Transverse colon (tissue), 4 donors: ENCODE measurements around the gene FGF2. TPM values are rescaled to one million over a fixed set of nuclear protein-coding genes. Genes with fewer than 3 reads are reported as not detected.

ENCODE experiments used
- DNase-seq: peaks from one replicate; pipeline ENCODE4 v3.0.0-alpha.2; 2019
- H3K27ac ChIP-seq, 4 donors: fragments of 200-600 bp; sonication (generic); 2 replicates each; pipeline ENCODE4 v1.5.1; 2016 to 2018; ENCODE audit warnings: inconsistent platforms in 4 of 4
- H3K27me3 ChIP-seq: fragments of 200-600 bp; sonication (generic); 2 replicates; pipeline ENCODE4 v1.5.1; 2017; ENCODE audit warnings: inconsistent platforms
- H3K36me3 ChIP-seq, 4 donors: fragments of 200-600 bp; sonication (generic); 2 replicates each; pipeline ENCODE4 v1.5.1; 2017 to 2019; ENCODE audit warnings: inconsistent platforms in 4 of 4
- H3K4me1 ChIP-seq, 4 donors: fragments of 200-600 bp; sonication (generic); 2 replicates each; pipeline ENCODE4 v1.5.1; 2017 to 2020; ENCODE audit warnings: inconsistent platforms in 4 of 4
- H3K4me3 ChIP-seq, 4 donors: fragments of 200-600 bp; sonication (generic); 1 replicate in 1 of 4; 2 replicates in 3 of 4; pipeline versions ENCODE4 v1.5.1 to v1.6.1; 2017 to 2019; ENCODE audit warnings: inconsistent platforms in 4 of 4
- H3K9me3 ChIP-seq, 2 donors: fragments of 200-600 bp; sonication (generic); 2 replicates each; pipeline ENCODE4 v1.5.1; 2017 to 2019; ENCODE audit warnings: inconsistent platforms in 2 of 2
- CTCF ChIP-seq, 5 experiments: fragments of 200-600 bp in 3 of 5; fragments of 450-650 bp in 2 of 5; sonication (generic) in 3 of 5; IDR thresholded peaks; 1 replicate in 2 of 5; 2 replicates in 3 of 5; pipeline ENCODE4 v1.5.1; 2016 to 2017; ENCODE audit warnings: antibody characterized with exemption in 5 of 5, inconsistent platforms in 3 of 5, mild to moderate bottlenecking in 2 of 5, moderate library complexity in 1 of 5
- EP300 ChIP-seq: sonication (generic); formaldehyde crosslinking; IDR thresholded peaks from one replicate; pipeline ENCODE4 v1.6.1; 2017; ENCODE audit warnings: antibody characterized with exemption, low read depth
- POLR2A ChIP-seq: fragments of 450-650 bp; IDR thresholded peaks from one replicate; pipeline ENCODE4 v1.6.1; 2016; ENCODE audit warnings: antibody characterized with exemption, mild to moderate bottlenecking, moderate library complexity
- POLR2AphosphoS5 ChIP-seq, 3 donors: sonication (generic); formaldehyde crosslinking; IDR thresholded peaks; one replicate each; pipeline ENCODE4 v1.6.1; 2016; ENCODE audit warnings: antibody characterized with exemption in 3 of 3
- WGBS, 2 donors: methylation state at CpG; one replicate each; pipeline ENCODE4 v1.1.5; 2018; ENCODE audit warnings: low coverage in 1 of 2; 5-methylcytosine and 5-hydroxymethylcytosine counted together
- in situ Hi-C, 4 donors: fragments of 200-750 bp; cut with MboI; loops; one replicate each; pipeline versions ENCODE4 v1.15.0 to v1.15.1; 2017; ENCODE audit warnings: low sequenced_read_pairs in 3 of 4, low pct_ligation_motif_present in 1 of 4, low pct_unique_long_range_greater_than_20kb in 1 of 4
- intact Hi-C: fragments of 100-400 bp; cut with DNase I; formaldehyde crosslinking; loops from one replicate; pipeline ENCODE4 v1.15.1; 2023; ENCODE audit warnings: low total_unique reads
- total RNA-seq, 4 donors: library from RNA; depleted of rRNA; stranded (reverse); fragments of >200 nt; gene quantifications; one replicate each; pipeline ENCODE4 v1.1.0, GENCODE V29; 2016

The FGF2 gene
- 1 to 10 TPM; 1.9 to 8.6 (median 5.8) TPM for total RNA-seq

DNA sequence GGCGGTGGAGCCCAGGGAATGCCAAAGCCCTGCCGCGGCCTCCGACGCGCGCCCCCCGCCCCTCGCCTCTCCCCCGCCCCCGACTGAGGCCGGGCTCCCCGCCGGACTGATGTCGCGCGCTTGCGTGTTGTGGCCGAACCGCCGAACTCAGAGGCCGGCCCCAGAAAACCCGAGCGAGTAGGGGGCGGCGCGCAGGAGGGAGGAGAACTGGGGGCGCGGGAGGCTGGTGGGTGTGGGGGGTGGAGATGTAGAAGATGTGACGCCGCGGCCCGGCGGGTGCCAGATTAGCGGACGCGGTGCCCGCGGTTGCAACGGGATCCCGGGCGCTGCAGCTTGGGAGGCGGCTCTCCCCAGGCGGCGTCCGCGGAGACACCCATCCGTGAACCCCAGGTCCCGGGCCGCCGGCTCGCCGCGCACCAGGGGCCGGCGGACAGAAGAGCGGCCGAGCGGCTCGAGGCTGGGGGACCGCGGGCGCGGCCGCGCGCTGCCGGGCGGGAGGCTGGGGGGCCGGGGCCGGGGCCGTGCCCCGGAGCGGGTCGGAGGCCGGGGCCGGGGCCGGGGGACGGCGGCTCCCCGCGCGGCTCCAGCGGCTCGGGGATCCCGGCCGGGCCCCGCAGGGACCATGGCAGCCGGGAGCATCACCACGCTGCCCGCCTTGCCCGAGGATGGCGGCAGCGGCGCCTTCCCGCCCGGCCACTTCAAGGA is at the start of gene FGF2:
Gene FGF2 (plus strand): TSS at position 279 of the 705 bp plus-strand sequence. CDS start 344 bp downstream, at position 623.
- H3K27me3 ChIP-seq = peaks cover 42% of the 10 kb centered on the region
- H3K4me1 ChIP-seq = peaks cover 0 to 39% (median 0%) of the 10 kb centered on the region in 4 donors
- H3K36me3 ChIP-seq = no peaks in the 10 kb centered on the region
- DNase-seq = peak; percentile 34
- H3K4me3 ChIP-seq = peak within 1 kb of the TSS; percentile 45 to 81 (median 63)
- H3K9me3 ChIP-seq = no peaks in the 10 kb centered on the region
- intact Hi-C loops (loop anchor here (5.0 kb wide), 1 partner anchor 96 kb away; the partner anchor contains the start of gene NUDT6), in situ Hi-C loops (no loop called here)
- 1% methylated on average over 32 of the region's 97 CpGs; no CpG with 5 or more reads in 1 of the 2 donors for WGBS, 2 donors
- TF ChIP-seq POLR2A (peak; percentile 42), POLR2AphosphoS5 (IDR thresholded peaks at IDR 0.05) (peak in 2 of 3 donors; percentile 46 to 49), EP300 (no peak), CTCF (IDR thresholded peaks at IDR 0.05) (no peak)
- H3K27ac ChIP-seq = peak within 1 kb of the TSS; percentile 83 to 91 (median 86)

DNA sequence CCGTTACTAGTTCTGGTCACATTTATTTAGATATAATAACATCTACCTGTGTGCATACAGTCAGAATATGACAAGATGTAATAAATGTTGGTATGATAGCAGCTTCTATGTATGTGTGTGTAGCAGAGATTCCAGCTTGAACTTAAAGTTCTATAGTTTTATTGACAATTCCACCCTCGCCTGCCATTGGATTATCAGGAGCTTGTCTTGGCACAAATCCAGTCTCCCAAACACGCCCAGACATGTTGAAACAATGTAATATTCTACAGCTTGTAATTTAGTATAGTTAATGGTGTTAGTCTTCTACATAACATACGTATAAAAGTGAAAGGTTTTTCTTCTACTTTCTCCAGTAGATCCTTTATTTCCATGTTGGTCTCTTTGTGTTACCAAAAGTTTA is 49.7 kb upstream of the FGF2 start:
- DNase-seq = peak; percentile 65
- no peaks in the 10 kb centered on the region for H3K36me3 ChIP-seq
- in situ Hi-C loops (no loop called here), intact Hi-C loops (no loop called here)
- peak overlapping the region in 1 of 4 donors; percentile 29 for H3K27ac ChIP-seq
- H3K4me1 ChIP-seq = peaks cover 0 to 17% (median 7%) of the 10 kb centered on the region in 4 donors
- no peaks in the 10 kb centered on the region for H3K27me3 ChIP-seq
- no peak overlapping the region for H3K4me3 ChIP-seq
- H3K9me3 ChIP-seq = no peaks in the 10 kb centered on the region
- 46 to 63% methylated on average over 4 of the region's 4 CpGs for WGBS, 2 donors
- TF ChIP-seq EP300 (no peak), POLR2AphosphoS5 (IDR thresholded peaks at IDR 0.05) (peak in 1 of 3 donors; percentile 36)

DNA sequence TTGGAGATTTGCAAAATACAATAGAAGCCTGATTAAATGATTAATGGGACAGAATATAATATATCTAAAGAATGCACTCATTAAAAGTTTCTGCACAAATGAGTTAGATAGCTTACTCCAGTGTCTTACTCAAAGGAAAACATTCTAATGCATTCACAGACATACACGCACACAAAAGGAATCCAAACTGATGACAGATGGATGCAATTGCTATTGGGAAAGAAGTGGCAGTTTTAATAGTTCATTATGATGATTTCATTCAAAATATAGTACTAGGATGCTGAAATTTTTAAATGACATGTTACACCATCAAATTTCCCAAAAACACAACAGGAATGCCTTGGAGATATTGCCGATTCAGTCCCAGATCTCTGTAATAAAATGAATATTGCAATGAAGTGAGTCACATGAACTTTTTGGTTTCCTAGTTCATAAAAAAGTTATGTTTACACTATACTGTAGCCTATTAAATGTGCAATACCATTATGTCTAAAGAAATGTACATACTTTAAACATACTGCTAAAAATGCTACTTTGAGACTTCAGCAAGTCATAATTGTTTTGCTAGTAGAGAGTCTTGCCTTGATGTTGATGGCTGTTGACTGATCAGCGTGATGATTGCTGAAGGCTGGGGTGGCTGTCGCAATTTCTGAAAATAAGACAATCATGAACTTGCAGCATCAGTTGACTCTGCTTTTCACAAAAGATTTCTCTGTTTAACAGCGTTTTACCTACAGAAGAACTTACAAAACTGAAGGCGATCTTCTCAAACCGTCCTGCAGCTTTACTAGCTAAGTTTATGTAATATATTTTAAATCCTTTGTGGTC is 48.6 kb upstream of the FGF2 start:
- H3K27ac ChIP-seq = no peak overlapping the region
- in situ Hi-C loops = no loop called here
- H3K36me3 ChIP-seq = no peaks in the 10 kb centered on the region
- intact Hi-C loops = no loop called here
- WGBS, 2 donors = 87 to 90% methylated on average over 6 to 7 of the region's 7 CpGs
- no peak overlapping the region for H3K4me3 ChIP-seq
- peaks cover 0 to 19% (median 9%) of the 10 kb centered on the region in 4 donors for H3K4me1 ChIP-seq
- no peaks in the 10 kb centered on the region for H3K9me3 ChIP-seq
- no peak for DNase-seq
- no peak for TF ChIP-seq CTCF (IDR thresholded peaks at IDR 0.05)
- no peak for TF ChIP-seq EP300
- no peak for TF ChIP-seq POLR2AphosphoS5 (IDR thresholded peaks at IDR 0.05)
- no peak for TF ChIP-seq POLR2A
- no peaks in the 10 kb centered on the region for H3K27me3 ChIP-seq

DNA sequence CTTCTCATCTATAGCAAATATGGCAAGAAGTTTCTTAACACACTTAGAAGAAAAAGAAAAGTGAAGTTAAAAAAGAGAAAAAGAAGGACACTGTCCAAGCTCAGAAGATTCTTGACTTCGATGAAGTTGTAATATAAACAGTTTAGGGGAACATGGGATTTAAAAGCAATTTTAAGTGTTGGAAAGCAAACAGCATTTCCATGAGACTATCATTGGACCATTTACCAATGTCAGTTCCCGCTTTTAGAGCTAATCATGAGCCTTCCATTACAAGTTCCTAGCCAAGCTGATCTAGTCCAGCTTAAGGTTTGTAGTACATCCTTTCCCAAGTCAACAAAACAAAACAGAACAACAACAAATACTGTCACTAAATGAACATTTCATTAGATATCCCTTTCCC is 45.1 kb upstream of the FGF2 start:
- H3K4me3 ChIP-seq = no peak overlapping the region
- H3K27me3 ChIP-seq = no peaks in the 10 kb centered on the region
- intact Hi-C loops (no loop called here), in situ Hi-C loops (no loop called here)
- no peaks in the 10 kb centered on the region for H3K36me3 ChIP-seq
- H3K4me1 ChIP-seq = peaks cover 6 to 32% (median 16%) of the 10 kb centered on the region in 4 donors
- no peak for TF ChIP-seq POLR2AphosphoS5 (IDR thresholded peaks at IDR 0.05)
- TF ChIP-seq POLR2A = no peak
- TF ChIP-seq CTCF (IDR thresholded peaks at IDR 0.05) = no peak
- no peak for TF ChIP-seq EP300
- DNase-seq = no peak
- no peaks in the 10 kb centered on the region for H3K9me3 ChIP-seq
- H3K27ac ChIP-seq = no peak overlapping the region
- WGBS, 2 donors = 50 to 83% methylated on average over 2 of the region's 2 CpGs
